Uterus (tissue), 4 donors: ENCODE results near the gene KCNQ4. TPM values are rescaled to one million over a fixed set of nuclear protein-coding genes. Genes with fewer than 3 reads are reported as not detected.
A peak's percentile ranks its signal among the peaks of the same experiment; 100 is the strongest.

Experiments
- DNase-seq, 2 donors: peaks; one replicate each; pipeline ENCODE4 v3.0.0-alpha.2; 2019 to 2020
- H3K27ac ChIP-seq, 2 donors: fragments of 200-600 bp; sonication (generic); 1 replicate in 1 of 2; 2 replicates in 1 of 2; pipeline ENCODE4 v1.5.1; 2016 to 2018
- H3K27me3 ChIP-seq, 2 donors: fragments of 200-600 bp; sonication (generic); one replicate each; pipeline ENCODE4 v1.5.1; 2018 to 2019; ENCODE audit warnings: control low read depth in 1 of 2
- H3K36me3 ChIP-seq, 2 donors: fragments of 200-600 bp; sonication (generic); one replicate each; pipeline ENCODE4 v1.5.1; 2019; ENCODE audit warnings: control low read depth in 1 of 2
- H3K4me1 ChIP-seq, 2 donors: fragments of 200-600 bp; sonication (generic); one replicate each; pipeline ENCODE4 v1.5.1; 2018 to 2019; ENCODE audit warnings: control low read depth in 1 of 2
- H3K4me3 ChIP-seq, 2 donors: fragments of 200-600 bp; sonication (generic); 1 replicate in 1 of 2; 2 replicates in 1 of 2; pipeline ENCODE4 v1.5.1; 2018 to 2019; ENCODE audit warnings: mild to moderate bottlenecking in 1 of 2
- H3K9me3 ChIP-seq, 2 donors: fragments of 200-600 bp; sonication (generic); one replicate each; pipeline ENCODE4 v1.5.1; 2019; ENCODE audit warnings: control low read depth in 1 of 2
- POLR2A ChIP-seq, 2 donors: fragments of 450-650 bp; IDR thresholded peaks; one replicate each; pipeline ENCODE4 v1.6.1; 2016; ENCODE audit warnings: antibody characterized with exemption in 2 of 2, mild to moderate bottlenecking in 1 of 2, moderate library complexity in 1 of 2
- intact Hi-C: fragments of 100-400 bp; cut with DNase I; formaldehyde crosslinking; loops from one replicate; pipeline ENCODE4 v1.15.1; 2023; ENCODE audit warnings: low total_unique reads
- total RNA-seq, 4 donors: library from RNA; depleted of rRNA in 3 of 4; stranded (reverse); fragments of >200 nt in 3 of 4; gene quantifications; one replicate each; pipeline versions ENCODE4 v1.1.0 to v1.2.4, GENCODE V29; 2014 to 2023
- TF ChIP-seq, protein P1 (sequence below), 4 experiments: fragments of 200-600 bp in 2 of 4; fragments of 450-650 bp in 2 of 4; sonication (generic) in 2 of 4; IDR thresholded peaks; one replicate each; pipeline ENCODE4 v1.5.1; 2016 to 2019; ENCODE audit warnings: antibody characterized with exemption in 4 of 4, mild to moderate bottlenecking in 2 of 4, moderate library complexity in 1 of 4
- donor health status: DM: yes; HTN: yes; CAD: no.

The KCNQ4 gene
- total RNA-seq, 4 donors from 2014 or later: 2.7 to 13.4 (median 7.4) TPM; not detected in 1

DNA sequence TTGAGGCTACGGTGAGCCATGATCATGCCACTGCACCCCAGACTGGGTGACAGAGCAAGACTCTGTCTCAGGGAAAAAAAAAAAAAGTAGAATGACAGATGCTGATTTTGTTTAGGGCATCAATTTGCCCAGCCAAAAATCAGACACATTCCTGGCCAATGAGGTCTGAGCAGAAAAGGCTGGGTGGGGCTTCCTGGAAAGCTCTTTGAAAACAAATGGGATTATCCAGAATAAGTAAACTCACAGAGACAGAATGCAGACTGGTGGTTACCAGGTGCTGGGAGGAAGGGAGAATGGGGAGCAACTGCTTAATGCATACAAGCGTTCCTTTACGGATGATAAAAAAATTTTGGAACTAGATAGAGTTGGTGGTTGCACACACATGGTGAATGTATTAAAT, 88.7 kb downstream of the KCNQ4 start:
- TF ChIP-seq, protein P1, sequence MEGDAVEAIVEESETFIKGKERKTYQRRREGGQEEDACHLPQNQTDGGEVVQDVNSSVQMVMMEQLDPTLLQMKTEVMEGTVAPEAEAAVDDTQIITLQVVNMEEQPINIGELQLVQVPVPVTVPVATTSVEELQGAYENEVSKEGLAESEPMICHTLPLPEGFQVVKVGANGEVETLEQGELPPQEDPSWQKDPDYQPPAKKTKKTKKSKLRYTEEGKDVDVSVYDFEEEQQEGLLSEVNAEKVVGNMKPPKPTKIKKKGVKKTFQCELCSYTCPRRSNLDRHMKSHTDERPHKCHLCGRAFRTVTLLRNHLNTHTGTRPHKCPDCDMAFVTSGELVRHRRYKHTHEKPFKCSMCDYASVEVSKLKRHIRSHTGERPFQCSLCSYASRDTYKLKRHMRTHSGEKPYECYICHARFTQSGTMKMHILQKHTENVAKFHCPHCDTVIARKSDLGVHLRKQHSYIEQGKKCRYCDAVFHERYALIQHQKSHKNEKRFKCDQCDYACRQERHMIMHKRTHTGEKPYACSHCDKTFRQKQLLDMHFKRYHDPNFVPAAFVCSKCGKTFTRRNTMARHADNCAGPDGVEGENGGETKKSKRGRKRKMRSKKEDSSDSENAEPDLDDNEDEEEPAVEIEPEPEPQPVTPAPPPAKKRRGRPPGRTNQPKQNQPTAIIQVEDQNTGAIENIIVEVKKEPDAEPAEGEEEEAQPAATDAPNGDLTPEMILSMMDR (IDR thresholded peaks at IDR 0.05): no peak
- no peak for TF ChIP-seq POLR2A (IDR thresholded peaks at IDR 0.05)
- H3K9me3 ChIP-seq: no peaks in the 10 kb centered on the region
- intact Hi-C loops: no loop called here
- H3K4me3 ChIP-seq: no peak overlapping the region
- H3K27me3 ChIP-seq: no peaks in the 10 kb centered on the region
- H3K27ac ChIP-seq: no peak overlapping the region
- H3K36me3 ChIP-seq: no peaks in the 10 kb centered on the region
- DNase-seq: no peak
- H3K4me1 ChIP-seq: no peaks in the 10 kb centered on the region

DNA sequence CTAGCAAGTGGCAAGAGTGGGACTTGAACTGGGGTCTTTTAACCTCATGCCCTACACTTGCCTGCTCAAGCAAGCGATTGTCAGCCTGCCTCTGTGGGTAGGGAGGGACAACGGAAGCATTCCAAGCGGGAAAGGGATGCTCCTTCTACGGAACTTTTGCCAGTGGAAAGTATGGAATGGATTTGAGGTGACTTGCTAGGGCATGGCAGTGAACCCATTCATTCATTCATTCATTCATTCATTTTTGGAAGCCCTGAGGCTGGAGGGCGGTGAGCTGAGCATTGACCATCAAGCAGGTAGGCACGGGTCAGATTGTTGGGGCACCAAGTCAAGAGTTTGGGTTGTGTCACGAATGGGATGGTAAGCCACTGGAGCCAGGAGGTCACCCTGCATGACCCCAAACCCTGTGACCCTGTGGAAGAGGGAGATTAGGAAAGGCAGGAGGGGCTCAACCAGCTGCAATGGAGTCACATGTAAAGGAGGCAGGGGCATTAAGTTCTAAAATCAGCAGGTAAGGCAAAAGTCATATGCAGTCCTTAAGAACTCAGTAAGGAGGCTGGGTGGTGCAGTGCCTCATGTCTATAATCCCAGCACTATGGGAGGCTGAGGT, 90.4 kb downstream of the KCNQ4 start:
- DNase-seq: no peak
- Histone ChIP-seq H3K36me3 (no peaks in the 10 kb centered on the region), H3K27ac (no peak overlapping the region), H3K4me3 (no peak overlapping the region), H3K4me1 (no peaks in the 10 kb centered on the region), H3K9me3 (no peaks in the 10 kb centered on the region), H3K27me3 (no peaks in the 10 kb centered on the region)
- TF ChIP-seq, protein P1 (IDR thresholded peaks at IDR 0.05): no peak
- TF ChIP-seq POLR2A (IDR thresholded peaks at IDR 0.05): no peak
- intact Hi-C loops: no loop called here

DNA sequence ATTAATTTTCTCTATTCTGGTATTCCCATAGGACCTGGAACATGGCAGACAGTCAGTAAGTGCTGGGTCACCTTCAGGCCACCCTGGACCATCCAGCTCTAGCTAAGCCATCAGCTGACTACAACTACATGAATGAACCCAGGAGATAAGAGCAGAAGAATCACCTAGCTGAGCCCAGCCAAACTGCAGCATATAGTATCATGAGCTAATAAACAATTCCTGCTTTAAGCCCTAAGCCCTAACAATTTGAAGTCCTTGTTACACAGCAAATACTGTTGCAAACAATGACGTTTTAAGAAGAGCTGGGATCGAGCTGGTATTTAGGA, 92.8 kb downstream of the KCNQ4 start:
- intact Hi-C loops: no loop called here
- H3K4me1 ChIP-seq: no peaks in the 10 kb centered on the region
- no peaks in the 10 kb centered on the region for H3K36me3 ChIP-seq
- peak overlapping the region; percentile 42 to 75 for H3K27ac ChIP-seq
- no peak overlapping the region for H3K4me3 ChIP-seq
- no peaks in the 10 kb centered on the region for H3K27me3 ChIP-seq
- H3K9me3 ChIP-seq: no peaks in the 10 kb centered on the region
- DNase-seq: no peak
- no peak for TF ChIP-seq POLR2A (IDR thresholded peaks at IDR 0.05)
- TF ChIP-seq, protein P1 (IDR thresholded peaks at IDR 0.05): no peak

DNA sequence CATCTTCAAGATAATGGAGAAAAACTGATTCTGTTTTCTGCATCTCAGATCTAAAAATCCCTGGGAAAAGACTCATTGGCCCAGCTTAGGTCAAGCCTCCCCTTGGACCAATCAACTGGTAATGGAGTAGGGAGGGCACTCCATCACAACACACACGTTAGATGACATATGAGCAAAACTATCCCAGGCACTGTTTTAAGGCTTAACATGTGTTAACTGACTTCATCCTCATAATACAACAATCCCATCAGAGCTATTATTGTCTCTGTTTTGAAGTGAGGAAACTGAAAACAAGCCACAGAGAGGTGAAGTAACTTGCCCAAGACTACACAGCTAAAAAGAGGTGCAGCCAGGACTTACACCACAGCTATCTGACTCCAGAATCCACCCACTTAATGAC, 93.3 kb downstream of the KCNQ4 start:
- Histone ChIP-seq H3K9me3 (no peaks in the 10 kb centered on the region), H3K4me3 (no peak overlapping the region), H3K36me3 (no peaks in the 10 kb centered on the region), H3K4me1 (no peaks in the 10 kb centered on the region), H3K27me3 (no peaks in the 10 kb centered on the region), H3K27ac (peak overlapping the region; percentile 66 to 75)
- no peak for DNase-seq
- intact Hi-C loops: no loop called here
- TF ChIP-seq POLR2A (IDR thresholded peaks at IDR 0.05): no peak
- TF ChIP-seq, protein P1 (IDR thresholded peaks at IDR 0.05): no peak

DNA sequence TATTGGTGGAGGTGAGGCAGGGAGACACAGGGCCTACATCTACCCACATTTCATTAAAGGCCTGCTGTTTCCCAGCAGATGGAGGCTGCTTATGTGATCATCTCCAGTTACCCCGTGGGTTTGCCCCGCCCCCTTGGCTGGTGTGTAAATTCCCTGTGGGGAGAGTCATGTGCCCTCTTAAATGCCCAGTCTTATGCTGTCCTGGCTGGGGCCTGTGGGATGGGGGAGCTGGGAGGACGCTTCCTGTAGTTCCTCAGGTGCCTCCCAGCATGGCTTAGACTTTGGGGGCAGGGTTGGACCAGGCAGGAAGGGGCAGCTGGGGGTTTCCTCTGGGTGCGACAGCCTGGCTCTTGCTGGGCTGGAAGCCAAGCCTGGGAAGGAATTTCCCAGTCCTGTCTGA, 94.1 kb downstream of the KCNQ4 start:
- H3K36me3 ChIP-seq: no peaks in the 10 kb centered on the region
- no peak overlapping the region for H3K4me3 ChIP-seq
- H3K4me1 ChIP-seq: no peaks in the 10 kb centered on the region
- H3K27ac ChIP-seq: peak overlapping the region; percentile 66 to 75
- H3K9me3 ChIP-seq: no peaks in the 10 kb centered on the region
- H3K27me3 ChIP-seq: no peaks in the 10 kb centered on the region
- peak; percentile 48 to 78 for DNase-seq
- TF ChIP-seq, protein P1 (IDR thresholded peaks at IDR 0.05): no peak
- intact Hi-C loops: no loop called here
